DOHH2 (cell line): Measurements from ENCODE around the gene CTNNA2.

ENCODE experiments used
- CTCF ChIP-seq: fragments of 200-600 bp; sonication (generic); IDR thresholded peaks from one replicate; pipeline ENCODE4 v1.5.1; 2014; ENCODE audit warnings: antibody characterized with exemption, mild to moderate bottlenecking, low read depth, low read length; ENCODE audit not compliant: poor library complexity, severe bottlenecking
- EZH2phosphoT487 ChIP-seq: fragments of 200-600 bp; sonication (generic); IDR thresholded peaks from 2 replicates; pipeline ENCODE4 v1.6.1; 2017; ENCODE audit warnings: borderline replicate concordance, mild to moderate bottlenecking, antibody characterized with exemption, low read length, moderate library complexity, mixed read lengths

- no peak for TF ChIP-seq CTCF
- TF ChIP-seq EZH2phosphoT487: no peak
Observed at GRCh38 chr2:80517316-80517715, 1004.5 kb downstream of the CTNNA2 start.
